H7 (cell line): Measurements from ENCODE around the gene SPRTN. TPM values are rescaled to one million over a fixed set of nuclear protein-coding genes. Genes with fewer than 3 reads are reported as not detected.
"Not testable (repeated sequence)": the region's sequence is repeated elsewhere in the genome, so short reads cannot be mapped to it uniquely, and the experiment has no call there.

Source experiments
- DNase-seq: peaks from one replicate; pipeline ENCODE4 v3.0.0; 2012
- H3K27me3 ChIP-seq: 2 replicates; pipeline ENCODE4 v1.6.0; 2011; ENCODE audit warnings: mild to moderate bottlenecking, low read length; ENCODE audit not compliant: control insufficient read depth, insufficient read depth
- H3K36me3 ChIP-seq: replicated peaks from 2 replicates; pipeline ENCODE4 v1.5.1; 2011; ENCODE audit warnings: low read length; ENCODE audit not compliant: control insufficient read depth, insufficient read depth
- H3K4me3 ChIP-seq: 2 replicates; pipeline ENCODE4 v1.5.1; 2011; ENCODE audit warnings: low read depth, mild to moderate bottlenecking, control low read depth, low read length, moderate library complexity; ENCODE audit not compliant: insufficient read depth
- total RNA-seq: library from RNA; depleted of rRNA; stranded (reverse); fragments of >200 nt; shearing (Covaris generic); gene quantifications from 2 replicates; pipeline ENCODE4 v1.2.3, GENCODE V29; 2014

Gene SPRTN
- total RNA-seq, 1 experiment from 2014 or later = 14.9 TPM

- no peak overlapping the region for H3K4me3 ChIP-seq
- H3K27me3 ChIP-seq = no peaks in the 10 kb centered on the region
- DNase-seq = no peak
- no peaks in the 10 kb centered on the region for H3K36me3 ChIP-seq
These were observed 11.8 kb upstream of the SPRTN start for GRCh38 chr1:231326248-231326647.

- DNase-seq = no peak
- no peaks in the 10 kb centered on the region for H3K36me3 ChIP-seq
- H3K27me3 ChIP-seq = no peaks in the 10 kb centered on the region
- no peak overlapping the region for H3K4me3 ChIP-seq
These were observed 10.5 kb upstream of the SPRTN start for GRCh38 chr1:231327617-231328016.

DNA sequence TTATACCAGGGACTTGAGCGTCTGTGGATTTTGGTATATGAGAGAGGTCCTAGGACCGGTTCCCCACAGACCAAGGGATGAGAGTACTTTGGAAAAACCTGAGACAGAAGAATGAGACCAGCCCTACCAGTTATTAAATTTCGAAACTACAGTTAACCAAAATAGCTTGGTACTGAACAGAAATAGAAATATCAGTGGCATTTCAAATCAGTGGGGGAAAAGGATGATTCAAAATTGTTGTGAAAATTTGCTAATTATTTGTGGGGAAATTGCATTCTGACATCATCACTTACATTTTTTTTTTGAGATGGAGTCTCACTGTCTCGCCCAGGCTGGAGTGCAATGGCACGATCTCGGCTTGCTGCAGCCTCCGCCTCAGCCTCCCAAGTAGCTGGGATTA, 8.6 kb upstream of the SPRTN start:
- no peak overlapping the region for H3K4me3 ChIP-seq
- no peaks in the 10 kb centered on the region for H3K27me3 ChIP-seq
- no peak for DNase-seq
- no peaks in the 10 kb centered on the region for H3K36me3 ChIP-seq

DNA sequence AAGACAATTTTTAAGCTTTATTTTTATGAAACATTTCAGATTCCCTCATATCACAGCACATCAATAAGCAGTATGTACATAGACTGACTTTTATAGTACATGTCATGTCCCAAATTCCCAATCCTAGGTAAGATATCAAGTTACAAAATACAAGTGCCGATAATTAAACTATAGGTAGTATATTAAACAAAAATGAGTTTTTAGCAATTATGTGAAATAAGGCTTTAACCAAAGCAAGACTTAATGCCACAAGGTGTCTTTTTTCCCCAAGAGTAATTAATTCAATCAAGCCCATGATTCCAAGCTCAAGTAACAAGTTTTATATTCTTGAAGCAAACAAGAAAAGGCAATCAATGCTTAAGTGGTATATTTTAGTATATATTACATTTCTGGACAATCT, 5.3 kb upstream of the SPRTN start:
- no peaks in the 10 kb centered on the region for H3K36me3 ChIP-seq
- no peak for DNase-seq
- no peaks in the 10 kb centered on the region for H3K27me3 ChIP-seq
- H3K4me3 ChIP-seq = no peak overlapping the region

DNA sequence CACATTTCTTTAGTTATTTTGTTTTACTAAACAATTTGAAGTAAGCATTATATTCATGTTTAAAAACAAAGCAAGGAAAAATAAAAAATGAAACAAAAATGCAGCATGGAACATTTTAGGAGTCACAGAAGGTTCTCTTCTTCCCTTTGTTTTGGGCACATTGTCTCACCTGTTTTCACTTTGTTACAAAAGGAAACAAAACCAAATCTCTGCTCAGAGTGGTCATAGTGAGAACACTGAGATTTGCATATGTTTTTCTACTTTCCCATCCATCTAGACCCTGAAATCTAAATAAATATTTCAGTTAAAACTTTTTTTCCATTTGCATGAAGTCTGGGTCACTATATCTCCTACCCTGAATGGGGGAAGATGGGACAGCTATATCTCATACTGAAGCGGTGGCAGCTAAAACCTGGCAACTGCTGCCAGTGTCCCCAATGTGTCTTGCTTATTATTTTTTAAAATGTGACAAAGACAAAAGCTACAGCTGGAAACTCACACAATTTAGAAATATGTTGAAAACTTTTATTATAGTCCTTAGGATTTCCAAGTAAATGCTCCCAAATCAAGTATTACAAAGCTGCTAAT, 3.9 kb upstream of the SPRTN start:
- Histone ChIP-seq H3K27me3 (no peaks in the 10 kb centered on the region), H3K36me3 (no peaks in the 10 kb centered on the region), H3K4me3 (peak overlapping the region; percentile 1; the same call in 1 of the 2 replicates)
- DNase-seq = no peak

GRCh38 chr1:231334952-231335351, 3.1 kb upstream of the SPRTN start:
- Histone ChIP-seq H3K36me3 (no peaks in the 10 kb centered on the region), H3K4me3 (no peak overlapping the region), H3K27me3 (no peaks in the 10 kb centered on the region)
- DNase-seq = no peak

DNA sequence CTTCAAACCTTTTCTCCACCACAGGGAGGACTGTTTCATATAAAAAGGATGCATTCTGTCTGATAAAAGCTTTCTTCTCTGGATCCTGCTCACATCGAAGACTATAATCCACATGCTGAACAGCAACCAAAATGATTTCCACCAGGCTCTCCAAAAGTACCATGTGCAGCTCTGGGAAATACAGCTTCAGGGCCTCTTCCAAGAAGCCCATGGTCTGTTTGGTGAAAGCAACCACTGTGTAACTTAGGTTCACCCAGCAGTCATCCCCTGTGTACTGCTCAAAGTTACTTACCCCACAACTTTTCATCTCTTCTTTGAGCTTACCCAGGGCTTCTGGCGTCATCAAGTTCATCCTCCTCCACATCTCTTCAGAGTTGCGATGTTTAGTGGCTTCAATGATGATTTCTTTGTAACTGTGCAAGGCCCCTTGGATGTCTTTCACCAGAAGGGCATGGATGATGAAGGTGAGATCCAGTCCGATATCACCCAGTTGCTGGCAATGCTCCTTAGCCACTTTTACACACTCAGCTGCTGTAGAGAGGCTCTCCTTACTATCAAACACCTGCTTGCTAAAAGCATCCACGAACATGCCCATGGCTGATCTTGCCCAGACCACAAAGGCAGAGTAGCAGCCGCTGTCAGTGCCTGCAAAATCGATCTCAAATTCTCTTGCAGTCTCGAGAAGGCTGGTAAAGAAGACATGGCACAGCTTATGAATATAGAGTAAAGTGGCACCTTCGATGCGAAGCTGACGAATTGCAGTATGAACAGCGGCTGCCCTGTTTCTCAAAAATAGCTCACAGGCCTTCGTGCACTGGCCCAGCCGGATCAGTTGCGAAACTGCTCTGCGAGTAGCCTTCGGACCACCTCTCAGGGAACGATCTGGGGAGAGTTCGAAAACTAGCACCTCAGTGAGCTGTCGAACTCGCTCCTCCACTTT, 2.2 kb upstream of the SPRTN start:
- Histone ChIP-seq H3K36me3 (no peaks in the 10 kb centered on the region), H3K4me3 (peak overlapping the region; percentile 98; the same call in 1 of the 2 replicates), H3K27me3 (no peaks in the 10 kb centered on the region)
- no peak for DNase-seq

GRCh38 chr1:231337043-231337471, 1.0 kb upstream of the SPRTN start:
- DNase-seq = peak; percentile 74
- no peaks in the 10 kb centered on the region for H3K27me3 ChIP-seq
- peak overlapping the region; percentile 98 for H3K4me3 ChIP-seq
- H3K36me3 ChIP-seq = peaks cover 1% of the 10 kb centered on the region; the same call in 1 of the 2 replicates

- H3K4me3 ChIP-seq = peak within 1 kb of the TSS; percentile 98
- H3K27me3 ChIP-seq = no peaks in the 10 kb centered on the region
- peaks cover 1% of the 10 kb centered on the region; the same call in 1 of the 2 replicates for H3K36me3 ChIP-seq
- peak; percentile 94 for DNase-seq
These were observed 422 bp upstream of the SPRTN start, which contains the start of gene EXOC8 for GRCh38 chr1:231337472-231338269. Gene EXOC8 (minus strand): TSS chr1:231337852. CDS start chr1:231337745, 107 bp downstream.

- no peak for DNase-seq
- peaks cover 1% of the 10 kb centered on the region for H3K36me3 ChIP-seq
- H3K4me3 ChIP-seq = no peak overlapping the region
- H3K27me3 ChIP-seq = no peaks in the 10 kb centered on the region
These were observed 2.4 kb downstream of the SPRTN start for GRCh38 chr1:231340328-231341013.

DNA sequence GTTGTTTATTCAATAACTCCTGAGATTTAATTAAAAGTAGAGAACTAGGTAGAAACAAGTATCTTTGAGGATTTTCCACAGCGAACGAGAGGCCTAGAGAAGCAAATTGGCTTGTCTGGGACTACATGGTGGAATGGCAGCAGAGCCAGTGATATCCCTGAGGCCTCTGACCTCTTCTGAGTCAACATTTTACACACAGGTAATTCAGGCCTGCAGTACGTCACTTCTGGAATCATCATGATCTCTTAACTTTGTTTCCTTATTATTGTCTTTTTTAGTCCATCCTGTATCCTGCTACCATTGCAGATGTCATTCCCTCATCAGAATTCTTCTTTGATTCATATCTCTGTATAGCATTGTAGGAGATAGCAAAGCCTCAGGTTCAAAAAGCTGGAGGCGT, 9.9 kb downstream of the SPRTN start:
- H3K27me3 ChIP-seq = no peaks in the 10 kb centered on the region
- DNase-seq = no peak
- H3K4me3 ChIP-seq = no peak overlapping the region
- no peaks in the 10 kb centered on the region; the same call in 1 of the 2 replicates for H3K36me3 ChIP-seq

DNA sequence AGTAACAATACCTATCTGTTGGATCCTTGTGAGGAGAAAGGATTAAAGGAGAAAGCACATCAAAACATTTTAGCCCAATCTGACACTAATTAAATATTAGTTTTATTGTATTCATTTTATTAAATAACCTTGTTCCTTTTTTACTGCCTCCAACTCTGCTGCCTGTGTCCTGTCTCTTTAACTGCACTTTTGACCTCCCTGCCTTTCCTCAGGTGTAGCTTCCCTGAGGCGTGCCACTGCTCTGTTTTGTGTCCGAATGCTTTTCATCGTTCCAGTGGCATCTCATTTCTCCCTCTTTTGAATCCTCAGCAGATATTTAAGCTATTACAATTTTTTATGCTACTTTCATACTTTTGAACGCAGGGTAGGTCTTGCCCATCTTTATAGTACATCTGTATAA, 10.3 kb downstream of the SPRTN start:
- DNase-seq = no peak
- H3K4me3 ChIP-seq = no peak overlapping the region
- no peaks in the 10 kb centered on the region for H3K27me3 ChIP-seq
- no peaks in the 10 kb centered on the region; the same call in 1 of the 2 replicates for H3K36me3 ChIP-seq

DNA sequence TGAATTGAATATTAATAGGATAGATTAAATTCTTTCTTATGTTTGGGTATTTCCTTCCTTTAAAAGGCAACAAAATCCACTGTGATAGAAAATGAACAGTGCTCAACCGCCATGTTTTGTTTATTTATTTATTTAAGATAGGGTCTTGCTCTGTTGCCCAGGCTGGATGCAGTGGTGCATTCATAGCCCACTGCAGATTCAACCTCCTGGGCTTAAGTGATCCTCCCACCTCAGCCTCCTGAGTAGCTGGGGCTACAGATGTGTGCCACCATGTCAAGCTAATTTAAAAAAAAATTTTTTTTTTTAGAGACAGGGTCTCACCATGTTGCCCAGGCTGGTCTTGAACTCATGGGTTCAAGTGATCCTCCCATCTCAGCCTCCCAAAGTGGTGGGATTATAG, 10.8 kb downstream of the SPRTN start:
- H3K36me3 ChIP-seq, H3K27me3 ChIP-seq, H3K4me3 ChIP-seq, DNase-seq: not testable (repeated sequence)

GRCh38 chr1:231351816-231352215, 13.7 kb downstream of the SPRTN start:
- DNase-seq = no peak
- Histone ChIP-seq H3K27me3 (no peaks in the 10 kb centered on the region), H3K4me3 (no peak overlapping the region), H3K36me3 (no peaks in the 10 kb centered on the region; the same call in 1 of the 2 replicates)
